ENCODE results near the gene PKD2L2.
"Not testable (repeated sequence)": the region's sequence is repeated elsewhere in the genome, so short reads cannot be mapped to it uniquely, and the experiment has no call there.

Gene PKD2L2

GRCh38 chr5:137959488-137959887 is 70.2 kb downstream of the PKD2L2 start:
- Mint-ChIP-seq H3K4me3 (no peak overlapping the region), H3K27ac (no peak overlapping the region), H3K27me3 (ENCODE audit: low read depth) (no peaks in the 10 kb centered on the region), H3K36me3 (ENCODE audit: low read depth) (peaks cover 30% of the 10 kb centered on the region), H3K4me1 (ENCODE audit: low read depth) (no peaks in the 10 kb centered on the region), H3K9me3 (no peaks in the 10 kb centered on the region)

DNA sequence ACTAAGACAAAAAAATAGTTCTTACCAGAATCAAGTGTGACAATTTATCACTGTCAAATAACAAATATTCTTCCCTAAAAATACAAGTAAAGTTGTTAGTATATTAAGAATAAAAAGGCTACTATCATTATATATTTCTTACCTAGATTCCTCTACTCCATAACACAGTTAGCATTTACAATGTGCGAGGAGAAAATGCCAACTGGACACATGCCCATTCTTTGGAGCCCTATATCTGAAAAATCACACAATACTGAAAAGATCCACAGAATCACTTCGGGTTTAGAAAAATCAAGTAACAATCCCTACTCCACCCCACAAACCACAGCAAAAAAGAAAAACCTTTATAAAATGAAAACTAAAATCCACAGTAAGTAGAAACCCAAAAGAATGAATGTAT is 70.9 kb downstream of the PKD2L2 start:
- Mint-ChIP-seq H3K36me3 (ENCODE audit: low read depth) (peaks cover 32% of the 10 kb centered on the region), H3K4me1 (ENCODE audit: low read depth) (no peaks in the 10 kb centered on the region)

GRCh38 chr5:137960819-137961218 is 71.6 kb downstream of the PKD2L2 start:
- Mint-ChIP-seq H3K9me3 (no peaks in the 10 kb centered on the region), H3K27ac (no peak overlapping the region), H3K4me3 (no peak overlapping the region), H3K4me1 (ENCODE audit: low read depth) (no peaks in the 10 kb centered on the region), H3K27me3 (ENCODE audit: low read depth) (no peaks in the 10 kb centered on the region), H3K36me3 (ENCODE audit: low read depth) (peaks cover 34% of the 10 kb centered on the region)

More for the DNA sequence above, 70.9 kb downstream of the PKD2L2 start:
- Mint-ChIP-seq H3K9me3 (no peaks in the 10 kb centered on the region), H3K4me3 (no peak overlapping the region), H3K27me3 (ENCODE audit: low read depth) (no peaks in the 10 kb centered on the region), H3K27ac (no peak overlapping the region)

DNA sequence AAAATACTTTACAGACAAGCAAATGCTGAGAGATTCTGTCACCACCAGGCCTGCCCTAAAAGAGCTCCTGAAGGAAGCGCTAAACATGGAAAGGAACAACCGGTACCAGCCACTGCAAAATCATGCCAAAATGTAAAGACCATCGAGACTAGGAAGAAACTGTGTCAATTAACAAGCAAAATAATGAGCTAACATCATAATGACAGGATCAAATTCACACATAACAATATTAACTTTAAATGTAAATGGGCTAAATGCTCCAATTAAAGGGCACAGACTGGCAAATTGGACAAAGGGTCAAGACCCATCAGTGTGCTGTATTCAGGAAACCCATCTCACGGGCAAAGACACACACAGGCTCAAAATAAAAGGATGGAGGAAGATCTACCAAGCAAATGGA is 81.1 kb downstream of the PKD2L2 start:
- not testable (repeated sequence) for H3K9me3 Mint-ChIP-seq; H3K27me3 Mint-ChIP-seq (ENCODE audit: low read depth); H3K27ac Mint-ChIP-seq; H3K4me3 Mint-ChIP-seq; H3K4me1 Mint-ChIP-seq (ENCODE audit: low read depth)
- H3K36me3 Mint-ChIP-seq (ENCODE audit: low read depth) = peaks cover 28% of the 10 kb centered on the region

DNA sequence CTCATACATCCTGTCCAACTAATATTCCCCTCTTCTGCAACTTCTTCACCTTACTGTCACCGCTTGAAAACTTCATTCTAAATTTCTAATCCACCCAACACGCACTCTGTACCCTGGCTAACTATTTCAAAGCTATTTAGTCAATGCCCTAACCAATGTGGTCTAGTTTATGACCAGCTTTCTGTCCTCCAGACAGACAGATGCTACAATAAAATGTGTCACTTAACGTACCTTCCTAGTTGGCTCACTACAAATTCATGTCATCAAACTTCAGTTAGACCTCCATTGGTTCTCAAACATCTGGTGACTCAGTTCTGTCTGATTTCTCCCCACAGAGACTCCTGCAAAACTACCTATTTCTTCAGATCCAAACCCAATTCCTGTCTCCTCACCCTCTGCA is 86.0 kb downstream of the PKD2L2 start:
- H3K9me3 Mint-ChIP-seq = peaks cover 4% of the 10 kb centered on the region
- H3K27ac Mint-ChIP-seq = no peak overlapping the region
- H3K4me3 Mint-ChIP-seq = no peak overlapping the region
- peaks cover 2% of the 10 kb centered on the region for H3K4me1 Mint-ChIP-seq (ENCODE audit: low read depth)
- peaks cover 40% of the 10 kb centered on the region for H3K36me3 Mint-ChIP-seq (ENCODE audit: low read depth)
- H3K27me3 Mint-ChIP-seq (ENCODE audit: low read depth) = no peaks in the 10 kb centered on the region

DNA sequence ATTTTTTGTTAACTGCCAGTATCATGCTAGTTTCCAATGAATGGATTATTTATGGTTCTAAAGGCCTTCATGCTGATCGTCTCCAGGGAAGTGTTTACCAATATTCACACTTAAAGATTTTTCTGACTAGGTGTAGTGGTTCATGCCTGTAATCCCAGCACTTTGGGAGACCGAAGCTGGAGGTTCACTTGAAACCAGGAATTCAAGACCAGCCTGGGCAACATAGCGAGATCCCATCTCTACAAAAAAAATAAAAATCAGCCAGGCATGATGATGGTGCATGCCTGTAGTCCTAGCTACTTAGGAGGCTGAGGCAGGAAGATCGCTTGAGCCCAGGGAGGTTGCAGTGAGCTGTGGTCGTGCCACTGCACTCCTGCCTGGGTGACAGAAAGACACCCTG is 100.2 kb downstream of the PKD2L2 start:
- Mint-ChIP-seq H3K9me3 (no peaks in the 10 kb centered on the region), H3K27me3 (ENCODE audit: low read depth) (no peaks in the 10 kb centered on the region), H3K4me3 (no peak overlapping the region), H3K4me1 (ENCODE audit: low read depth) (peaks cover 4% of the 10 kb centered on the region), H3K36me3 (ENCODE audit: low read depth) (peaks cover 12% of the 10 kb centered on the region), H3K27ac (no peak overlapping the region)
